Astrocyte (in vitro differentiated cells and primary cell): Measurements from ENCODE around the gene PRMT2.

Experiments
- CTCF ChIP-seq: IDR thresholded peaks from 2 replicates; pipeline ENCODE4 v1.5.1; 2011; ENCODE audit warnings: low read depth, mild to moderate bottlenecking, inconsistent platforms, low read length, moderate library complexity; ENCODE audit not compliant: insufficient read depth
- EZH2 ChIP-seq: IDR thresholded peaks from 2 replicates; pipeline ENCODE4 v1.6.1; 2012; ENCODE audit warnings: mild to moderate bottlenecking, low read length, inconsistent platforms; ENCODE audit not compliant: insufficient read depth

- TF ChIP-seq CTCF (no peak), EZH2 (no peak)
Observed at GRCh38 chr21:46646541-46647154, 11.2 kb downstream of the PRMT2 start.
